HepG2 (cell line): ENCODE data around the gene PAQR5. TPM values are rescaled to one million over a fixed set of nuclear protein-coding genes. Genes with fewer than 3 reads are reported as not detected.

Source experiments
- ATAC-seq: fragments of 200-7000 bp; cut with Tn5 transposase; 3 replicates; pipeline ENCODE4 v1.9.1; 2020; ENCODE audit warnings: mild to moderate bottlenecking, moderate library complexity
- BruUV-seq: library from RNA; stranded (reverse); fragments of 400-500 nt; replicated peaks from 2 replicates; lab custom pipeline; 2021; lab: Mats Ljungman, UMichigan
- CTCF ChIA-PET: fragments of 300-600 bp; formaldehyde crosslinking; extraction: SDS; loops from one replicate; lab custom pipeline; 2021; ENCODE audit warnings: low total read pairs, inconsistent platforms, low intra/inter-chr PET ratio; lab: Yijun Ruan, JAX
- POLR2A ChIA-PET: fragments of 350-600 bp; sonication (Branson Sonifier 250); formaldehyde crosslinking; loops from one replicate; lab custom pipeline; 2020; ENCODE audit warnings: antibody characterized with exemption, inconsistent platforms; lab: Yijun Ruan, JAX
- DNase-seq: peaks from one replicate; pipeline ENCODE4 v3.0.0-alpha.2; 2015; ENCODE audit warnings: low spot score
- FAIRE-seq: peaks from 3 replicates; lab custom pipeline; 2011; peaks lifted over from hg19 to GRCh38; lab: Jason Lieb, UNC
- H2AFZ ChIP-seq: one replicate; pipeline ENCODE4 v1.6.1; 2011; ENCODE audit warnings: low read length, inconsistent platforms
- H3K27ac ChIP-seq: fragments of 300-600 bp; 3 replicates; pipeline ENCODE4 v1.8.0; 2011; ENCODE audit warnings: mixed run types, mild to moderate bottlenecking, mixed read lengths, low read length, inconsistent platforms; ENCODE audit not compliant: insufficient read depth; ENCODE audit errors: extremely low read length
- H3K27me3 ChIP-seq, 2 experiments: fragments of 200-600 bp in 1 of 2; 2 replicates in 1 of 2; 3 replicates in 1 of 2; pipeline versions ENCODE4 v1.6.0 to v1.8.0; 2011; ENCODE audit warnings: low read length in 2 of 2, mild to moderate bottlenecking in 2 of 2, moderate library complexity in 2 of 2, inconsistent platforms in 1 of 2; ENCODE audit not compliant: insufficient read depth in 2 of 2, control insufficient read depth in 1 of 2
- H3K36me3 ChIP-seq, 2 experiments: fragments of 200-600 bp in 1 of 2; replicated peaks in 1 of 2; 2 replicates in 1 of 2; 3 replicates in 1 of 2; pipeline versions ENCODE4 v1.5.1 to v1.8.0; 2011; ENCODE audit warnings: low read length in 2 of 2, inconsistent platforms in 1 of 2; ENCODE audit not compliant: insufficient read depth in 2 of 2, control insufficient read depth in 1 of 2
- H3K4me1 ChIP-seq: 2 replicates; pipeline ENCODE4 v1.5.1; 2012; ENCODE audit warnings: low read length, inconsistent platforms; ENCODE audit not compliant: insufficient read depth
- H3K4me2 ChIP-seq: 2 replicates; pipeline ENCODE4 v1.6.0; 2011; ENCODE audit warnings: low read depth, low read length, inconsistent platforms
- H3K4me3 ChIP-seq, 3 experiments: fragments of 200-600 bp in 1 of 3; sonication (generic), shearing (Covaris generic) in 1 of 3; replicated peaks in 1 of 3; 2 replicates each; pipeline ENCODE4 v1.5.1; 2011 to 2016; ENCODE audit warnings: low read length in 3 of 3, inconsistent platforms in 2 of 3, low read depth in 2 of 3, mild to moderate bottlenecking in 2 of 3, control low read depth in 1 of 3, mixed read lengths in 1 of 3; ENCODE audit not compliant: insufficient read depth in 1 of 3
- H3K79me2 ChIP-seq: one replicate; pipeline ENCODE4 v1.6.1; 2011; ENCODE audit warnings: low read length, inconsistent platforms; ENCODE audit not compliant: insufficient read depth
- H3K9ac ChIP-seq: 2 replicates; pipeline ENCODE4 v1.6.0; 2011; ENCODE audit warnings: mild to moderate bottlenecking, low read depth, low read length, inconsistent platforms; ENCODE audit not compliant: insufficient read depth
- H3K9me3 ChIP-seq: 2 replicates; pipeline ENCODE4 v1.5.1; 2012; ENCODE audit warnings: mild to moderate bottlenecking, low read length
- H4K20me1 ChIP-seq: 2 replicates; pipeline ENCODE4 v1.6.0; 2011; ENCODE audit warnings: inconsistent platforms, mild to moderate bottlenecking, low read length, moderate library complexity; ENCODE audit not compliant: insufficient read depth
- BRD4 ChIP-seq: sonication (generic); formaldehyde crosslinking; IDR thresholded peaks from 2 replicates; pipeline ENCODE4 v1.4.0; 2020; ENCODE audit warnings: missing genetic modification reagents
- HDAC6 ChIP-seq: fragments of 200-600 bp; sonication (generic); IDR thresholded peaks from 2 replicates; pipeline ENCODE4 v1.7.0; 2017; ENCODE audit warnings: mild to moderate bottlenecking, antibody characterized with exemption, low read length, low read depth
- HNF4G ChIP-seq, 2 experiments: sonication (generic) in 1 of 2; formaldehyde crosslinking in 1 of 2; IDR thresholded peaks; 2 replicates each; pipeline versions ENCODE4 v1.4.0 to v1.6.1; 2011 to 2020; ENCODE audit warnings: borderline replicate concordance in 2 of 2, low read depth in 2 of 2, mild to moderate bottlenecking in 2 of 2, low read length in 1 of 2, missing genetic modification reagents in 1 of 2, moderate library complexity in 1 of 2
- KDM5B ChIP-seq: sonication (generic); formaldehyde crosslinking; IDR thresholded peaks from 2 replicates; pipeline ENCODE4 v1.4.0; 2020; ENCODE audit warnings: missing genetic modification reagents, mild to moderate bottlenecking, borderline replicate concordance
- PAWR ChIP-seq: sonication (generic); formaldehyde crosslinking; IDR thresholded peaks from 2 replicates; pipeline ENCODE4 v1.4.0; 2020; ENCODE audit warnings: missing genetic modification reagents, mild to moderate bottlenecking, borderline replicate concordance
- ZNF614 ChIP-seq: IDR thresholded peaks from 2 replicates; pipeline ENCODE4 v1.6.1; 2018; ENCODE audit warnings: missing biosample characterization, missing genetic modification reagents, inconsistent platforms, borderline replicate concordance
- WGBS: methylation state at CpG from one replicate; pipeline ENCODE4 v1.1.6; 2017; ENCODE audit warnings: low lambda C conversion rate; 5-methylcytosine and 5-hydroxymethylcytosine counted together
- in situ Hi-C: cut with HindIII; loops from 2 replicates; pipeline ENCODE4 v1.10.0; 2017; ENCODE audit warnings: low pct_unique_long_range_greater_than_20kb; ENCODE audit not compliant: extremely low pct_ligation_motif_present
- intact Hi-C: fragments of 100-400 bp; cut with micrococcal nuclease; formaldehyde crosslinking; loops from one replicate; pipeline ENCODE4 v1.10.0; 2022; ENCODE audit not compliant: unreplicated experiment
- polyA plus RNA-seq, 8 experiments: library from polyadenylated mRNA; depleted of rRNA in 3 of 8; stranded (reverse) in 7 of 8; unstranded in 1 of 8; fragments of >200 nt; fragmentation: Illumina TruSeq in 4 of 8; extraction: Trizol in 4 of 8; gene quantifications; 2 replicates each; pipeline versions ENCODE4 v1.2.1 to v1.2.3, GENCODE V29; 2011 to 2016; ENCODE audit warnings: low read depth in 4 of 8, missing spikeins in 1 of 8, mixed read lengths in 1 of 8; ENCODE audit not compliant: insufficient read depth in 1 of 8
- total RNA-seq, 5 experiments: library from RNA; depleted of rRNA; stranded (reverse); fragments of >200 nt; fragmentation: Illumina TruSeq; extraction: Trizol; gene quantifications; 2 replicates each; pipeline ENCODE4 v1.2.3, GENCODE V29; 2016; ENCODE audit warnings: low read depth in 1 of 5
- TF ChIP-seq, protein P1 (sequence below): sonication (generic); formaldehyde crosslinking; IDR thresholded peaks from 2 replicates; pipeline ENCODE4 v1.4.0; 2020; ENCODE audit warnings: missing genetic modification reagents

The PAQR5 gene
- total and polyA plus RNA-seq, 2 of the 13 experiments (the other 11 are each of a cell fraction or from before 2014, with no cell fraction given), result 0.53 to 1.3 TPM

DNA sequence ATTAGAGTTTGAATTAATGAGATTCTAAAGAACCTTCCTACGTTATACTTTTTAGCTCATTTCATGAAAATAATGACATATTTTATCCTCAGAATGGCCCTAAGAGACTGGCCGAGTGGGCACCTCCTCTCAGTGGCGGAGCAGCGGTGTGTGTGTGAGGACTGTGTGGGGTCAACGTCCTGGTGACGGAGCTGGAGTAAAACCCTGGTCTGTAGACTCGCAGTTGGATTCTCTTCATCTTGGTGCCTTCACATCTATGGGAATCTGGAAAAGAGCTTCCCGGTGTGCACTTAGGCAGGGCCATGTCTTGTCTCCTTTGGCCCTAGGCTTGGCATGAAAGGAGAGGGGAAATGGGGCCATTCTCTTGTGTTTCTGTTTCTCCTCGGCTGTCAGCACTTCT is 21.4 kb upstream of the PAQR5 start:
- no TSS peak for BruUV-seq
- POLR2A ChIA-PET, result no interaction called here
- CTCF ChIA-PET, result no interaction called here

More for the DNA sequence above, 21.4 kb upstream of the PAQR5 start:
- no peaks in the 10 kb centered on the region for H3K79me2 ChIP-seq
- ATAC-seq (peak; percentile 65), FAIRE-seq (no peak), DNase-seq (no peak)
- no peaks in the 10 kb centered on the region for H3K9me3 ChIP-seq
- no peak overlapping the region for H2AFZ ChIP-seq
- in situ Hi-C loops (no loop called here), intact Hi-C loops (no loop called here)
- peaks cover 0 to 21% of the 10 kb centered on the region in 2 experiments; a peak in 2 of 5 replicates for H3K27me3 ChIP-seq
- peak overlapping the region in 1 of 3 experiments; percentile 7; a peak in 1 of 6 replicates for H3K4me3 ChIP-seq
- TF ChIP-seq HNF4G (IDR thresholded peaks at IDR 0.05; ENCODE audit: borderline replicate concordance, low read depth, low read length) (no peak), HNF4G (CRISPR knock-in tag; IDR thresholded peaks at IDR 0.05; ENCODE audit: borderline replicate concordance, low read depth) (no peak), KDM5B (no peak), ZNF614 (no peak), BRD4 (CRISPR knock-in tag) (no peak), HDAC6 (no peak), PAWR (CRISPR knock-in tag) (no peak)
- TF ChIP-seq, protein P1, sequence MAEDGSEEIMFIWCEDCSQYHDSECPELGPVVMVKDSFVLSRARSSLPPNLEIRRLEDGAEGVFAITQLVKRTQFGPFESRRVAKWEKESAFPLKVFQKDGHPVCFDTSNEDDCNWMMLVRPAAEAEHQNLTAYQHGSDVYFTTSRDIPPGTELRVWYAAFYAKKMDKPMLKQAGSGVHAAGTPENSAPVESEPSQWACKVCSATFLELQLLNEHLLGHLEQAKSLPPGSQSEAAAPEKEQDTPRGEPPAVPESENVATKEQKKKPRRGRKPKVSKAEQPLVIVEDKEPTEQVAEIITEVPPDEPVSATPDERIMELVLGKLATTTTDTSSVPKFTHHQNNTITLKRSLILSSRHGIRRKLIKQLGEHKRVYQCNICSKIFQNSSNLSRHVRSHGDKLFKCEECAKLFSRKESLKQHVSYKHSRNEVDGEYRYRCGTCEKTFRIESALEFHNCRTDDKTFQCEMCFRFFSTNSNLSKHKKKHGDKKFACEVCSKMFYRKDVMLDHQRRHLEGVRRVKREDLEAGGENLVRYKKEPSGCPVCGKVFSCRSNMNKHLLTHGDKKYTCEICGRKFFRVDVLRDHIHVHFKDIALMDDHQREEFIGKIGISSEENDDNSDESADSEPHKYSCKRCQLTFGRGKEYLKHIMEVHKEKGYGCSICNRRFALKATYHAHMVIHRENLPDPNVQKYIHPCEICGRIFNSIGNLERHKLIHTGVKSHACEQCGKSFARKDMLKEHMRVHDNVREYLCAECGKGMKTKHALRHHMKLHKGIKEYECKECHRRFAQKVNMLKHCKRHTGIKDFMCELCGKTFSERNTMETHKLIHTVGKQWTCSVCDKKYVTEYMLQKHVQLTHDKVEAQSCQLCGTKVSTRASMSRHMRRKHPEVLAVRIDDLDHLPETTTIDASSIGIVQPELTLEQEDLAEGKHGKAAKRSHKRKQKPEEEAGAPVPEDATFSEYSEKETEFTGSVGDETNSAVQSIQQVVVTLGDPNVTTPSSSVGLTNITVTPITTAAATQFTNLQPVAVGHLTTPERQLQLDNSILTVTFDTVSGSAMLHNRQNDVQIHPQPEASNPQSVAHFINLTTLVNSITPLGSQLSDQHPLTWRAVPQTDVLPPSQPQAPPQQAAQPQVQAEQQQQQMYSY (CRISPR knock-in tag), result peak; percentile 92
- no peak overlapping the region for H3K9ac ChIP-seq
- no peak overlapping the region for H3K27ac ChIP-seq
- 17% methylated on average over 8 of the region's 9 CpGs for WGBS
- H3K36me3 ChIP-seq, result no peaks in the 10 kb centered on the region
- peaks cover 26% of the 10 kb centered on the region for H3K4me1 ChIP-seq
- peak overlapping the region; percentile 68 for H3K4me2 ChIP-seq
- H4K20me1 ChIP-seq, result no peaks in the 10 kb centered on the region
